HT-29 (cell line): Measurements from ENCODE around the gene CHMP1A. TPM values are rescaled to one million over a fixed set of nuclear protein-coding genes. Genes with fewer than 3 reads are reported as not detected.

ENCODE experiments used
- DNase-seq: peaks from one replicate; pipeline ENCODE4 v3.0.0-alpha.2; 2015; ENCODE audit warnings: low spot score
- total RNA-seq: library from RNA; depleted of rRNA; stranded (reverse); fragments of >200 nt; shearing (Covaris generic); gene quantifications from 2 replicates; pipeline ENCODE4 v1.2.3, GENCODE V29; 2014; rRNA removed

The CHMP1A gene
- total RNA-seq, 1 experiment from 2014 or later: 243 TPM

GRCh38 chr16:89605186-89605970 is 52.1 kb downstream of the CHMP1A start:
- DNase-seq: no peak

GRCh38 chr16:89604764-89605163 is 52.7 kb downstream of the CHMP1A start:
- DNase-seq: no peak

- no peak for DNase-seq
Observed at GRCh38 chr16:89602952-89603590, 54.4 kb downstream of the CHMP1A start.

- DNase-seq: no peak
Observed at GRCh38 chr16:89602273-89602951, 55.1 kb downstream of the CHMP1A start.

GRCh38 chr16:89601906-89602272 is 55.6 kb downstream of the CHMP1A start:
- DNase-seq: no peak

GRCh38 chr16:89600956-89601355 is 56.6 kb downstream of the CHMP1A start:
- DNase-seq: no peak

- no peak for DNase-seq
Observed at GRCh38 chr16:89600427-89600826, 57.1 kb downstream of the CHMP1A start.

GRCh38 chr16:89599902-89600301 is 57.6 kb downstream of the CHMP1A start:
- DNase-seq: no peak

GRCh38 chr16:89599451-89599858 is 58.1 kb downstream of the CHMP1A start:
- peak; percentile 71 for DNase-seq

- no peak for DNase-seq
Observed at GRCh38 chr16:89598199-89598598, 59.3 kb downstream of the CHMP1A start.

GRCh38 chr16:89596957-89597649 is 60.4 kb downstream of the CHMP1A start:
- no peak for DNase-seq

GRCh38 chr16:89596061-89596689 is 61.3 kb downstream of the CHMP1A start:
- no peak for DNase-seq

- DNase-seq: no peak
Observed at GRCh38 chr16:89595330-89596060, 62.0 kb downstream of the CHMP1A start.

Other genes starting within 250 kb of the CHMP1A start
- gene ANKRD11, start 167.1 kb downstream of the CHMP1A start, total RNA-seq: 92.5 and 122 TPM in 2 replicates
- 150 and 162 TPM in 2 replicates for gene SPG7, start 149.3 kb downstream of the CHMP1A start, total RNA-seq
- 8,222 and 8,866 TPM in 2 replicates for gene RPL13, start 97.0 kb downstream of the CHMP1A start, total RNA-seq
- 16.5 and 23.8 TPM in 2 replicates for gene CPNE7, start 82.0 kb downstream of the CHMP1A start, total RNA-seq
- 81.5 and 82.2 TPM in 2 replicates for gene DPEP1, start 44.1 kb downstream of the CHMP1A start, total RNA-seq
- gene SPATA33, start 128 bp upstream of the CHMP1A start, total RNA-seq: 12.5 and 17.1 TPM in 2 replicates
- gene CDK10, start 29.0 kb upstream of the CHMP1A start, total RNA-seq: 107 and 116 TPM in 2 replicates
- 71.3 and 83.7 TPM in 2 replicates for gene SPATA2L, start 44.0 kb upstream of the CHMP1A start, total RNA-seq
- 11.7 and 19.1 TPM in 2 replicates for gene VPS9D1, start 63.2 kb upstream of the CHMP1A start, total RNA-seq
- 48.0 and 48.3 TPM in 2 replicates for gene ZNF276, start 63.8 kb upstream of the CHMP1A start, total RNA-seq
- gene FANCA, start 158.9 kb upstream of the CHMP1A start, total RNA-seq: 92.6 and 100 TPM in 2 replicates
- 25.2 and 30.4 TPM in 2 replicates for gene SPIRE2, start 170.8 kb upstream of the CHMP1A start, total RNA-seq
- gene TCF25, start 215.9 kb upstream of the CHMP1A start, total RNA-seq: 136 and 161 TPM in 2 replicates